Measurements from ENCODE around the gene ZNF331.

Gene ZNF331

GRCh38 chr19:53538378-53539109 lies 599 bp downstream of the ZNF331 start:
- Histone ChIP-seq H3K36me3 (ENCODE audit: control insufficient read depth in 2 of 2, insufficient read depth in 1 of 2, low read length in 2 of 2) (peaks cover 20 to 42% of the 10 kb centered on the region in 2 experiments), H3K4me3 (ENCODE audit: low read depth, low read length) (peak overlapping the region; percentile 70), H3K4me1 (ENCODE audit: control insufficient read depth, insufficient read depth, low read length) (0 out of 2 replicates have a peak, but pooled peaks cover 2% of the 10 kb centered on the region), H3K27ac (ENCODE audit: extremely low read depth, low read depth, low read length) (peak overlapping the region; percentile 74; the same call in 1 of the 2 replicates), H3K9me3 (ENCODE audit: control insufficient read depth, insufficient read depth, low read depth, low read length) (no peaks in the 10 kb centered on the region)
- POLR2A ChIA-PET = interaction anchor here (0.6 to 3.0 kb wide), 3 partner anchors 18 to 650 kb away, joined by 3 to 17 read pairs (median 3); no protein-coding TSS in a partner anchor
- CTCF ChIA-PET = no interaction called here
- TF ChIP-seq AEBP2 (tag by site-specific recombination; IDR thresholded peaks at IDR 0.05; ENCODE audit: borderline replicate concordance) = no peak
- TF ChIP-seq SALL2 (tag by site-specific recombination; IDR thresholded peaks at IDR 0.05; ENCODE audit: borderline replicate concordance) = no peak
- no peak for TF ChIP-seq ZFP3 (tag by site-specific recombination; IDR thresholded peaks at IDR 0.05; ENCODE audit: low read depth)
- 0 out of 2 replicates have a peak, but pooled peaks have one; percentile 13 for TF ChIP-seq ZFP37 (tag by site-specific recombination; IDR thresholded peaks at IDR 0.05)
- no peak for TF ChIP-seq ZNF76 (tag by site-specific recombination; IDR thresholded peaks at IDR 0.05; ENCODE audit: borderline replicate concordance, low read depth)
- no peak for TF ChIP-seq HIC1 (tag by site-specific recombination; IDR thresholded peaks at IDR 0.05)
- no peak for TF ChIP-seq ZNF280D (tag by site-specific recombination; IDR thresholded peaks at IDR 0.05)
- no peak for TF ChIP-seq ZNF626 (tag by site-specific recombination; IDR thresholded peaks at IDR 0.05)
- no peak for TF ChIP-seq ZNF280C (tag by site-specific recombination; IDR thresholded peaks at IDR 0.05)
- no peak for TF ChIP-seq ZBTB7A (tag by site-specific recombination; IDR thresholded peaks at IDR 0.05; ENCODE audit: low read depth)
- peak; percentile 98 for TF ChIP-seq SCRT2 (tag by site-specific recombination; IDR thresholded peaks at IDR 0.05)
- TF ChIP-seq ZBTB10 (tag by site-specific recombination; IDR thresholded peaks at IDR 0.05) = 0 out of 2 replicates have a peak, but pooled peaks have one; percentile 2
- TF ChIP-seq ZNF692 (tag by site-specific recombination; IDR thresholded peaks at IDR 0.05) = peak; percentile 48; the same call in 1 of the 2 replicates
- TF ChIP-seq ZNF621 (tag by site-specific recombination; IDR thresholded peaks at IDR 0.05) = no peak
- no peak for TF ChIP-seq ZNF146 (tag by site-specific recombination; IDR thresholded peaks at IDR 0.05)
- no peak for TF ChIP-seq ZNF580 (tag by site-specific recombination; IDR thresholded peaks at IDR 0.05)
- TF ChIP-seq ZNF596 (tag by site-specific recombination; IDR thresholded peaks at IDR 0.05) = no peak
- no peak for TF ChIP-seq ZNF658 (tag by site-specific recombination; IDR thresholded peaks at IDR 0.05)
- no peak for TF ChIP-seq ZFP41 (tag by site-specific recombination; IDR thresholded peaks at IDR 0.05; ENCODE audit: borderline replicate concordance)
- TF ChIP-seq ZNF416 (tag by site-specific recombination; IDR thresholded peaks at IDR 0.05) = no peak
- no peak for TF ChIP-seq ZIC2 (tag by site-specific recombination; IDR thresholded peaks at IDR 0.05)
- no peak for TF ChIP-seq ZNF175 (tag by site-specific recombination; IDR thresholded peaks at IDR 0.05)
- no peak for TF ChIP-seq ZNF114 (tag by site-specific recombination; IDR thresholded peaks at IDR 0.05)
